HCT116 (cell line): ENCODE data around the gene DEFB124. TPM values are rescaled to one million over a fixed set of nuclear protein-coding genes. Genes with fewer than 3 reads are reported as not detected.

Source experiments
- ATAC-seq: fragments of 200-7000 bp; cut with Tn5 transposase; 2 replicates; pipeline ENCODE4 v1.9.1; 2020; ENCODE audit warnings: mild to moderate bottlenecking, moderate library complexity
- BruUV-seq: library from RNA; stranded (reverse); fragments of 400-500 nt; replicated peaks from 2 replicates; lab custom pipeline; 2021; lab: Mats Ljungman, UMichigan
- CTCF ChIA-PET: fragments of 300-600 bp; sonication (Branson Sonifier 250); formaldehyde crosslinking; loops from one replicate; lab custom pipeline; 2021; ENCODE audit warnings: antibody characterized with exemption; lab: Charles Lee
- POLR2A ChIA-PET: fragments of 300-600, 350-600 bp; sonication (Branson Sonifier 250); formaldehyde crosslinking; loops from one replicate; lab custom pipeline; 2021; ENCODE audit warnings: antibody characterized with exemption; lab: Charles Lee
- RAD21 ChIA-PET, 2 experiments: fragments of 300-600 bp; sonication (Branson Sonifier 250); formaldehyde crosslinking; loops; one replicate each; lab custom pipeline; 2023; ENCODE audit warnings: low total read pairs in 2 of 2; ENCODE audit not compliant: uncharacterized antibody in 2 of 2, unreplicated experiment in 2 of 2, low non-redundant PET in 1 of 2; lab: Charles Lee
- DNase-seq: peaks from one replicate; pipeline ENCODE4 v3.0.0-alpha.2; 2010; ENCODE audit warnings: low read depth, low spot score
- H2AFZ ChIP-seq: fragments of 200-600 bp; shearing (Covaris generic), sonication (generic); 2 replicates; pipeline ENCODE4 v1.6.1; 2017; ENCODE audit warnings: low read depth, mixed run types, mixed read lengths, antibody characterized with exemption, low read length; ENCODE audit not compliant: poor library complexity, severe bottlenecking
- H3K27ac ChIP-seq: 2 replicates; pipeline ENCODE4 v1.5.1; 2012; ENCODE audit warnings: low read depth, low read length
- H3K27me3 ChIP-seq: fragments of 200-600 bp; sonication (generic); 2 replicates; pipeline ENCODE4 v1.6.1; 2016; ENCODE audit warnings: mixed run types, low read length, mixed read lengths; ENCODE audit not compliant: insufficient read depth
- H3K36me3 ChIP-seq, 2 experiments: fragments of 200-500 bp in 1 of 2; fragments of 200-600 bp in 1 of 2; sonication (Bioruptor generic) in 1 of 2; sonication (generic) in 1 of 2; 2 replicates each; pipeline versions ENCODE4 v1.5.1 to v1.6.1; 2014 to 2016; ENCODE audit warnings: low read length in 2 of 2, inconsistent platforms in 1 of 2, mixed read lengths in 1 of 2, mixed run types in 1 of 2; ENCODE audit not compliant: insufficient read depth in 2 of 2, control insufficient read depth in 1 of 2
- H3K4me1 ChIP-seq, 2 experiments: fragments of 200-600 bp in 1 of 2; sonication (generic) in 1 of 2; 2 replicates each; pipeline versions ENCODE4 v1.5.1 to v1.6.1; 2012 to 2017; ENCODE audit warnings: low read length in 2 of 2, inconsistent platforms in 1 of 2, mild to moderate bottlenecking in 1 of 2, mixed read lengths in 1 of 2, mixed run types in 1 of 2, moderate library complexity in 1 of 2; ENCODE audit not compliant: insufficient read depth in 2 of 2, control insufficient read depth in 1 of 2
- H3K4me2 ChIP-seq: fragments of 200-600 bp; sonication (generic); 2 replicates; pipeline ENCODE4 v1.6.1; 2017; ENCODE audit warnings: mixed run types, low read length, mixed read lengths
- H3K4me3 ChIP-seq, 2 experiments: fragments of 200-600 bp in 1 of 2; sonication (generic) in 1 of 2; replicated peaks in 1 of 2; 2 replicates each; pipeline ENCODE4 v1.5.1; 2011 to 2016; ENCODE audit warnings: low read length in 2 of 2, control low read depth in 1 of 2, low read depth in 1 of 2, mild to moderate bottlenecking in 1 of 2, mixed read lengths in 1 of 2, mixed run types in 1 of 2
- H3K79me2 ChIP-seq: fragments of 200-600 bp; sonication (generic); 2 replicates; pipeline ENCODE4 v1.6.1; 2017; ENCODE audit warnings: mild to moderate bottlenecking, mixed run types, low read length, moderate library complexity, mixed read lengths; ENCODE audit not compliant: insufficient read depth
- H3K9ac ChIP-seq: fragments of 200-600 bp; sonication (generic); 2 replicates; pipeline ENCODE4 v1.6.1; 2016; ENCODE audit warnings: low read length, mixed read lengths
- H3K9me2 ChIP-seq: fragments of 200-600 bp; sonication (generic), shearing (Covaris generic); 2 replicates; pipeline ENCODE4 v1.6.1; 2017; ENCODE audit warnings: mixed run types, mild to moderate bottlenecking, moderate library complexity; ENCODE audit not compliant: insufficient read depth
- H3K9me3 ChIP-seq, 2 experiments: fragments of 200-500 bp in 1 of 2; fragments of 200-600 bp in 1 of 2; sonication (Bioruptor generic) in 1 of 2; sonication (generic) in 1 of 2; 2 replicates each; pipeline ENCODE4 v1.6.1; 2014 to 2017; ENCODE audit warnings: low read length in 2 of 2, mixed read lengths in 2 of 2, inconsistent platforms in 1 of 2, low read depth in 1 of 2, mild to moderate bottlenecking in 1 of 2, mixed run types in 1 of 2, moderate library complexity in 1 of 2; ENCODE audit not compliant: control insufficient read depth in 1 of 2, insufficient read depth in 1 of 2
- H4K20me1 ChIP-seq: fragments of 200-600 bp; sonication (generic), shearing (Covaris generic); 2 replicates; pipeline ENCODE4 v1.6.1; 2017; ENCODE audit warnings: mixed run types, mild to moderate bottlenecking, moderate library complexity; ENCODE audit not compliant: insufficient read depth
- CEBPB ChIP-seq: IDR thresholded peaks from 2 replicates; pipeline ENCODE4 v1.6.1; 2012; ENCODE audit warnings: low read depth
- ELF1 ChIP-seq: IDR thresholded peaks from 2 replicates; pipeline ENCODE4 v1.6.1; 2012; ENCODE audit warnings: low read depth, borderline replicate concordance
- FOSL1 ChIP-seq: IDR thresholded peaks from 2 replicates; pipeline ENCODE4 v1.6.1; 2012; ENCODE audit warnings: low read depth
- POLR2A ChIP-seq: IDR thresholded peaks from 2 replicates; pipeline ENCODE4 v1.7.0; 2011; ENCODE audit warnings: borderline replicate concordance; ENCODE audit not compliant: insufficient read depth, insufficient read length; ENCODE audit errors: extremely low read depth
- RAD21 ChIP-seq: IDR thresholded peaks from 2 replicates; pipeline ENCODE4 v1.6.1; 2012; ENCODE audit warnings: low read depth, mild to moderate bottlenecking
- SIN3A ChIP-seq: IDR thresholded peaks from 2 replicates; pipeline ENCODE4 v1.6.1; 2012; ENCODE audit warnings: low read depth
- ZFX ChIP-seq: fragments of 450-650 bp; IDR thresholded peaks from 2 replicates; pipeline ENCODE4 v1.6.1; 2017
- intact Hi-C: fragments of 100-400 bp; cut with micrococcal nuclease; formaldehyde crosslinking; loops from 2 replicates; pipeline ENCODE4 v1.10.0; 2022
- total RNA-seq: library from RNA; stranded (reverse); gene quantifications from one replicate; pipeline ENCODE4 v1.2.1, GENCODE V29; 2021; ENCODE audit not compliant: unreplicated experiment
- TF ChIP-seq, protein P1 (sequence below): IDR thresholded peaks from 2 replicates; pipeline ENCODE4 v1.6.1; 2012; ENCODE audit warnings: low read depth

The DEFB124 gene
- total RNA-seq, 1 experiment from 2014 or later = not detected

DNA sequence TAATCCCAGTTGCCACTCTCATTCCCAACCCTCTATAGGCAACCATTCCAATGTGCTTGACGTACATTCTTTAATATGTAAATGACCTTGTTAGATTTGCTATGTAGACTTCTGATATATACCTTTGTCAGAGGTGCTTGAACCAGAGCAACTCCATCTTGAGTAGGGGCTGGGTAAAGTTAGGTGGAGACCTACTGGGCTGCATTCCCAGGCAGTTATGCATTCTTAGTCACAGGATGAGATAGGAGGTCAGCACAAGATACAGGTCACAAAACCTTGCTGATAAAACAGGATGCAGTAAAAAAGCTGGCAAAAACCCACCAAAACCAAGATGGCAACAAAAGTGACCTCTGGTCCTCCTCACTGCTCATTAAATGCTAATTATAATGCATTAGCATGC is 31.0 kb upstream of the DEFB124 start:
- ChIA-PET CTCF (no interaction called here), POLR2A (no interaction called here)
- Histone ChIP-seq H4K20me1 (no peaks in the 10 kb centered on the region), H3K9ac (no peak overlapping the region), H3K79me2 (no peaks in the 10 kb centered on the region), H3K4me1 (peaks cover 0 to 20% of the 10 kb centered on the region in 2 experiments; a peak in 2 of 4 replicates), H3K4me3 (no peak overlapping the region), H3K9me2 (no peaks in the 10 kb centered on the region), H2AFZ (no peak overlapping the region), H3K4me2 (peak overlapping the region; percentile 37), H3K36me3 (no peaks in the 10 kb centered on the region), H3K27me3 (no peaks in the 10 kb centered on the region), H3K9me3 (no peaks in the 10 kb centered on the region)
- no peak for ATAC-seq
- no peak for DNase-seq
- no TSS peak for BruUV-seq
- intact Hi-C loops = no loop called here
- TF ChIP-seq POLR2A = no peak
- TF ChIP-seq, protein P1, sequence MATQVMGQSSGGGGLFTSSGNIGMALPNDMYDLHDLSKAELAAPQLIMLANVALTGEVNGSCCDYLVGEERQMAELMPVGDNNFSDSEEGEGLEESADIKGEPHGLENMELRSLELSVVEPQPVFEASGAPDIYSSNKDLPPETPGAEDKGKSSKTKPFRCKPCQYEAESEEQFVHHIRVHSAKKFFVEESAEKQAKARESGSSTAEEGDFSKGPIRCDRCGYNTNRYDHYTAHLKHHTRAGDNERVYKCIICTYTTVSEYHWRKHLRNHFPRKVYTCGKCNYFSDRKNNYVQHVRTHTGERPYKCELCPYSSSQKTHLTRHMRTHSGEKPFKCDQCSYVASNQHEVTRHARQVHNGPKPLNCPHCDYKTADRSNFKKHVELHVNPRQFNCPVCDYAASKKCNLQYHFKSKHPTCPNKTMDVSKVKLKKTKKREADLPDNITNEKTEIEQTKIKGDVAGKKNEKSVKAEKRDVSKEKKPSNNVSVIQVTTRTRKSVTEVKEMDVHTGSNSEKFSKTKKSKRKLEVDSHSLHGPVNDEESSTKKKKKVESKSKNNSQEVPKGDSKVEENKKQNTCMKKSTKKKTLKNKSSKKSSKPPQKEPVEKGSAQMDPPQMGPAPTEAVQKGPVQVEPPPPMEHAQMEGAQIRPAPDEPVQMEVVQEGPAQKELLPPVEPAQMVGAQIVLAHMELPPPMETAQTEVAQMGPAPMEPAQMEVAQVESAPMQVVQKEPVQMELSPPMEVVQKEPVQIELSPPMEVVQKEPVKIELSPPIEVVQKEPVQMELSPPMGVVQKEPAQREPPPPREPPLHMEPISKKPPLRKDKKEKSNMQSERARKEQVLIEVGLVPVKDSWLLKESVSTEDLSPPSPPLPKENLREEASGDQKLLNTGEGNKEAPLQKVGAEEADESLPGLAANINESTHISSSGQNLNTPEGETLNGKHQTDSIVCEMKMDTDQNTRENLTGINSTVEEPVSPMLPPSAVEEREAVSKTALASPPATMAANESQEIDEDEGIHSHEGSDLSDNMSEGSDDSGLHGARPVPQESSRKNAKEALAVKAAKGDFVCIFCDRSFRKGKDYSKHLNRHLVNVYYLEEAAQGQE = no peak
- no peak for TF ChIP-seq ZFX
- no peak for TF ChIP-seq ELF1
- peak; percentile 12; the same call in 1 of the 2 replicates for TF ChIP-seq FOSL1
- no peak for TF ChIP-seq RAD21
- no peak for TF ChIP-seq CEBPB
- no peak for TF ChIP-seq SIN3A
- TF ChIP-seq, all 23 proteins: peak for 1
- RAD21 ChIA-PET = no interaction called here
- no peak overlapping the region for H3K27ac ChIP-seq
